ENCODE measurements around the gene UBE2Q1. TPM values are rescaled to one million over a fixed set of nuclear protein-coding genes. Genes with fewer than 3 reads are reported as not detected.

The UBE2Q1 gene
- total and polyA plus RNA-seq, 10 of the 15 experiments (the other 5 are each of a cell fraction or from before 2014, with no cell fraction given), result 3.9 to 82.6 (median 24.1) TPM

GRCh38 chr1:154547105-154547732, 11.2 kb downstream of the UBE2Q1 start:
- Histone ChIP-seq H3K27ac (ENCODE audit: control insufficient read depth, insufficient read depth) (no peak overlapping the region), H3K36me3 (ENCODE audit: control insufficient read depth in 2 of 2, insufficient read depth in 2 of 2, low read length in 1 of 2) (peaks cover 21 to 29% of the 10 kb centered on the region in 2 experiments), H3K79me2 (ENCODE audit: control insufficient read depth, insufficient read depth, low read length) (no peaks in the 10 kb centered on the region; the same call in 1 of the 2 replicates), H3K4me2 (ENCODE audit: control insufficient read depth, insufficient read depth) (no peak overlapping the region), H3K4me1 (ENCODE audit: control insufficient read depth, insufficient read depth, low read length) (peaks cover 16% of the 10 kb centered on the region), H3K27me3 (replicated peaks in 1 of 2; ENCODE audit: control insufficient read depth in 2 of 2, insufficient read depth in 2 of 2, low read length in 1 of 2) (no peaks in the 10 kb centered on the region), H3K9me3 (replicated peaks; ENCODE audit: control insufficient read depth, insufficient read depth, low read length) (no peaks in the 10 kb centered on the region), H4K20me1 (ENCODE audit: control insufficient read depth, insufficient read depth) (peaks cover 6% of the 10 kb centered on the region; the same call in 1 of the 2 replicates), H3K9ac (ENCODE audit: control insufficient read depth, insufficient read depth, low read length) (no peak overlapping the region), H3K4me3 (no peak overlapping the region), H2AFZ (ENCODE audit: control insufficient read depth, low read depth, low read length) (no peak overlapping the region)
- ChIA-PET RAD21 (ENCODE audit: unreplicated experiment) (interaction anchor here (0.7 to 7.0 kb wide), 18 partner anchors 14 to 531 kb away, joined by 3 to 189 read pairs (median 4); partner anchors contain the start of genes EFNA3 and IL6R), SMC1A (ENCODE audit: uncharacterized antibody, unreplicated experiment) (interaction anchor here (0.6 to 6.9 kb wide), 23 partner anchors 9 to 440 kb away, joined by 3 to 151 read pairs (median 4); partner anchors contain the start of gene UBE2Q1), POLR2A (interaction anchor here (1.9 kb wide), 1 partner anchor 67 kb away, joined by 11 read pairs; no protein-coding TSS in a partner anchor), CTCF (interaction anchor here (0.5 to 6.1 kb wide), 55 partner anchors 8 to 741 kb away, joined by 3 to 302 read pairs (median 4); partner anchors contain the start of gene ATP8B2)
- FAIRE-seq (no peak), ATAC-seq (no peak), DNase-seq (ENCODE audit: low read depth, low spot score) (no peak)
- WGBS (ENCODE audit: insufficient coverage, insufficient replicate concordance, low lambda C conversion rate, missing lambda C conversion rate), result 83% methylated on average over 11 of the region's 11 CpGs
- intact Hi-C loops (cut with micrococcal nuclease; ENCODE audit: unreplicated experiment) (loop anchor here (5.0 kb wide), 1 partner anchor 210 kb away; no protein-coding TSS in a partner anchor), in situ Hi-C loops (cut with MboI) (no loop called here)
- no TSS peak for BruUV-seq (replicated peaks)
- TF ChIP-seq ETV6 (conservative IDR thresholded peaks at IDR 0.05 in 1 of 2, IDR thresholded peaks at IDR 0.05 in 1 of 2; ENCODE audit: borderline replicate concordance in 1 of 2, low read depth in 1 of 2), result no peak
- no peak for TF ChIP-seq MTA3 (IDR thresholded peaks at IDR 0.05; ENCODE audit: borderline replicate concordance, low read length)
- no peak for TF ChIP-seq HSF1 (IDR thresholded peaks at IDR 0.05; ENCODE audit: low read depth, low read length)
- no peak for TF ChIP-seq EP300 (IDR thresholded peaks at IDR 0.05; ENCODE audit: borderline replicate concordance in 1 of 2, control insufficient read depth in 1 of 2, low read depth in 2 of 2, low read length in 2 of 2)
- no peak for TF ChIP-seq HDGF (IDR thresholded peaks at IDR 0.05)
- no peak for TF ChIP-seq EED (IDR thresholded peaks at IDR 0.05; ENCODE audit: low read depth)
- no peak for TF ChIP-seq CHD4 (IDR thresholded peaks at IDR 0.05)
- no peak for TF ChIP-seq SUPT20H (IDR thresholded peaks at IDR 0.05; ENCODE audit: borderline replicate concordance, control insufficient read depth, low read depth, low read length)
- no peak for TF ChIP-seq MLLT1 (IDR thresholded peaks at IDR 0.05)
- no peak for TF ChIP-seq BCL3 (IDR thresholded peaks at IDR 0.05; ENCODE audit: borderline replicate concordance, insufficient read depth, low read depth, low read length, poor library complexity, severe bottlenecking)
- TF ChIP-seq ZZZ3 (IDR thresholded peaks at IDR 0.05; ENCODE audit: control insufficient read depth, insufficient read length, low read depth), result no peak
- no peak for TF ChIP-seq NFXL1 (IDR thresholded peaks at IDR 0.05; ENCODE audit: borderline replicate concordance)
- no peak for TF ChIP-seq CBFB (IDR thresholded peaks at IDR 0.05; ENCODE audit: low read depth)
- TF ChIP-seq LARP7 (IDR thresholded peaks at IDR 0.05), result no peak

Measured in GM12878 (cell line).